Kidney capillary endothelial cell (primary cell): ENCODE results near the gene POPDC2.
A peak's percentile ranks its signal among the peaks of the same experiment; 100 is the strongest.
"Not testable (repeated sequence)": the region's sequence is repeated elsewhere in the genome, so short reads cannot be mapped to it uniquely, and the experiment has no call there.

Source experiments
- DNase-seq: peaks from one replicate; pipeline ENCODE4 v3.0.0-alpha.2; 2018; ENCODE audit warnings: low spot score

POPDC2 gene, protein sequence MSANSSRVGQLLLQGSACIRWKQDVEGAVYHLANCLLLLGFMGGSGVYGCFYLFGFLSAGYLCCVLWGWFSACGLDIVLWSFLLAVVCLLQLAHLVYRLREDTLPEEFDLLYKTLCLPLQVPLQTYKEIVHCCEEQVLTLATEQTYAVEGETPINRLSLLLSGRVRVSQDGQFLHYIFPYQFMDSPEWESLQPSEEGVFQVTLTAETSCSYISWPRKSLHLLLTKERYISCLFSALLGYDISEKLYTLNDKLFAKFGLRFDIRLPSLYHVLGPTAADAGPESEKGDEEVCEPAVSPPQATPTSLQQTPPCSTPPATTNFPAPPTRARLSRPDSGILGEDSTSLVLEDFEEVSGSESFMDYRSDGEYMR

DNA sequence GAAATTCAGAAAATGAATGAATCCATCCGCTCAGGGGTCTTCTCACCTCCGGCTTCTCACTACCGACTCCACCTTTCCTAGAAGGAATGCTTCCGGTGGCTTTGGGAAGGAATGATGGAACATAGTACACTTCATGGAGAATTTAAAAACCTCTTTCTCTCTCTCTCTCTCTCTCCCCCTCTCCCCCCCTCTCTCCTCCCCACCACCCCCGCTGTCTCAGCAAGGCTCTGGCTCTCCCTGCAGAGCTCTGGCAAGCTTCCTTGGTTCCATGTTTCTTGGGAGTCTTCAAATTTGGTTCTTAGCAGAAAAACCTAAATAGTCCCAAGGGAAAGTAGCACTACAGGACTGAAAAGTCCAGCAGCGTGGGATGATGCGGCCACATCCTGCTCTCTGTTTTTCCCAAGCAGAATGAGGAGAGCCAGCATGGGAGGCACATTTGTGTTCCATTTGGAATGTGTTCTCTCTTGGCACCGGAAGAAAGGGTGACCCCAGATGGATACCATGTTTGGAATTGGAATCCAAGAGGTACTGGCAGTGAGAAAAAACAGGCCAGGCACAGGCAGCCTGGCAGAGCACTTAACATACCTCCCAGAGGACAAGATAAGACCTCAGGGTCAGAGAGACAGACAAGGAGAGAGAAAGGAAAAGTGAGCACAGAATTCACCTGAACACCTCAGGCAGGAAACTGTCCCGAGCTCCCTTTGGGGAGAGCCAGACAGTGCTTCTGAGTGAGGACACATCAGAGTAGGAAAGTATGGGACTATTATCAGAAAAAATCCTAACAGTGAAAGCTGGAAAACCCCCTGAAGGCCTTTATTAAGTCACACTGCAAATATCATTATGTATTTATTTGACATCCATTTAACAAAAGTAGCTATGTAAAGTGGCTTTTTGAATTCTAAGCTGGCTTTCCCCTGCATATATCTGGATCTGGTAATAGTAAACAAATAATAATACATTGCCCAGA is at the start of gene POPDC2:
TSS of gene POPDC2 (minus strand) at position 116 of the 967 bp plus-strand sequence. CDS start 166 bp downstream, outside the sequence.
- no peak for DNase-seq

DNA sequence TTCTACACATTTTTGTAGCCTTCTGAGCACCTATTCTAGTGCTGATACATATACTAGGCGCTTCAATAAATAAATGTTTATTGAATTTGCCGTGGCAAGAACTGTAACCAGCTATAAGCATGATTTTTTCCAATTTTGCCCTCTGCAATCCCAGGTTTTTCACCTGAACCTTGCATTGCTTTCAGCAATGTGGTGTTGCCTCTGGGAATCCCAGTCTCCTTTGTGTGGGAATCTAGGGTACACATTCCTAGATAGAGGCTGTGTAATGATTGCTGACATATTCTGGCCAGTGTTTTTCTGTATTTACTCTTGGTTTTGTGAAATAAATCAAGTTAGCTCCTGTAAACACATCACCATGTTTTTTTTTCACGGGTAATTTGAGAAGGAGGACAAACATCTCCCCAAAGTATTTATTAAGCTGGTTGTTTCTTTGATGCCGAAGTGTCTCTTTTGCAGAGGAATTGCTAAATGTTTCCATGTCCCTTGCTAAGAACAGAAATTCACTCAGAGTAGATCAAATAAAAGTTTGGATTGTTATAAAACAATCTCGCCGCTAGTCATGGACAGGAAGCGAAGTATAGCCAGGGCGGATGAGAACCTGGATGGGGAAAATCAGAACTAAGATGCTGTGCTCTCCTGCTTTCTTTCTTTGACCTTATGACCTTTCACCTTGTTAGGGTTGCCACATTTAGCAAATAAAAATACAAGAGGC is 43.6 kb upstream of the POPDC2 start:
- no peak for DNase-seq

DNA sequence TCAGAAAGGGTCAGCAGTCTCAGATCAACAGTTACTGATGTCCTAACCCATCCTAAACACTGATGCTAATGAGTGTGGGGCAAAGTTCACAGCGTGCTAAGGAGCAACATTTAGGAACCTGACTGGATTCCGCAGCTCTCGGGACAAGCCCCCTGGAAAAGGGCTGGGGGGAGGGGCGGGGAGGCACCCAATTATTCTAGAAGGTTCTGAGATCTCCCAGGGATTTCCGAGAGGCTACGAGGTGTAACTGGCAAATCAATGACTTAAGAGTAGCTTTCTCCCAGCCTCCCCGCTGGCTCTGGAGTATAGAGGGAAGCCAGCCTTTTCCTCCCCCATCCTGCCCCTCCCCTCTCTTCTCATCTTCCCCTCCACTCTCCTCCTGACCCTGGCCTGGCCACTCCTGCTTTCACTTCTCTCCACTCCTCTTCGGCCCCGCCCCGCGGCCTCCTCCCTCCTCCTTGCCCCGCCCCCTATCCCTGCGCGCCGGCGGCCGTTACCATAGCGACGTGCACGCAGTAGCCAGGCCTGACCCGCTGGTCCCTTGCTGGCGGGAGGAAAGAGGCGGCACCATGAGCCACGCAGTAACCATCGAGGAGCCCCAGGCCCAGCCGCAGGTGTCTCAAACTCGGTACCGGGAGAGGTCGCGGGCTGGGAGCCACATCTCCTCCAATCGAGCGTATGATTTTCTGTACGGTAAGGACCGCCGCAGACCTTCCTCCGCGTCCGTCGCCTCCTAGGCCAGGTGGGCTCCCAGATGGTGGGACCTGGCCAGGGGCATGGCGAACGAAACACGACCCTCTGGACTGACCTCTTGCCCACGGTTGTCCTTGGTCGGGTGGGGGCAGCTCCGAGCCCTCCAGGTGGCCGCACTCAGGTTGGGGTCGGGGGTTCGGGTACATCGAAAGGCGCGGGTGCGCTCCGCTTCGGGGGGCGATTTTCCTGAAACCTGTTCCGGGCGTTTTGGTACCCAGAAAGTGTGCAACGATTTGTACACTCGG is 42.4 kb upstream of the POPDC2 start, which contains the start of gene CFAP91:
TSS of gene CFAP91 (plus strand) at position 493 of the 998 bp plus-strand sequence. CDS start at position 570, 77 bp downstream.
- peak; percentile 75 for DNase-seq

DNA sequence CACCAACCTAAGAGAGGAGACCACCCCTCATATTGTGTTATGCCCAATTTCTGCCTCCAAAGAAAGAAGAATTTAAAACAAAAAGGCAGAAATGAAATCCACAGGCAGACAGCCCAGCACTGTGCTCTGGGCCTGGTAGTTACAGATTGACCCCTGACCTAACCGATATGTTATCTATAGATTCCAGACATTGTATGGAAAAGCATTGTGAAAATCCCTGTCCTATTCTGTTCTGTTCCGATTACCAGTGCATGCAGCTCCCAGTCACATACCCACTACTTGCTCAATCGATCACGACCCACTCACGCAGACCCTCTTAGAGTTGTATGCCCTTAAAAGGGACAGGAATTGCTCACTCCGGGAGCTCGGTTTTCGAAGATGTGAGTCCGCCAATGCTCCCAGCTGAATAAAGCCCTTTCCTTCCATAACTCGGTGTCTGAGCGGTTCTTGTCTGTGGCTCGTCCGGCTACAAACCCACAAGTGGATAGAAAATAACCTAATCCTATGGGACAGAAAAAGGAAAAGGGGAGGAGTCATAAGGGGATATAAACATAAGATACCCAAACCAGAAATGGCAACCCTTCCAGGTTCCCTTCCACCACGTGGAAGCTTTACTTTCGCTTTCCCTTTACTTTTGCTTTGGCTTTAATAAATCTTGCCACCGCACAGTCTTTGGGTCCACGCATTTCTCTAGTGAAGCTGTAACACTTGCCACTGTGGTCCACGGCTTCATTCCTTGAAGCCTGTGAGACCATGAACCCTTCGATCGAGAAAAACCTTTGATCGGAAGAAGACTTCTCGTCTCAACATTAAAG is 40.7 kb upstream of the POPDC2 start:
- no peak for DNase-seq

DNA sequence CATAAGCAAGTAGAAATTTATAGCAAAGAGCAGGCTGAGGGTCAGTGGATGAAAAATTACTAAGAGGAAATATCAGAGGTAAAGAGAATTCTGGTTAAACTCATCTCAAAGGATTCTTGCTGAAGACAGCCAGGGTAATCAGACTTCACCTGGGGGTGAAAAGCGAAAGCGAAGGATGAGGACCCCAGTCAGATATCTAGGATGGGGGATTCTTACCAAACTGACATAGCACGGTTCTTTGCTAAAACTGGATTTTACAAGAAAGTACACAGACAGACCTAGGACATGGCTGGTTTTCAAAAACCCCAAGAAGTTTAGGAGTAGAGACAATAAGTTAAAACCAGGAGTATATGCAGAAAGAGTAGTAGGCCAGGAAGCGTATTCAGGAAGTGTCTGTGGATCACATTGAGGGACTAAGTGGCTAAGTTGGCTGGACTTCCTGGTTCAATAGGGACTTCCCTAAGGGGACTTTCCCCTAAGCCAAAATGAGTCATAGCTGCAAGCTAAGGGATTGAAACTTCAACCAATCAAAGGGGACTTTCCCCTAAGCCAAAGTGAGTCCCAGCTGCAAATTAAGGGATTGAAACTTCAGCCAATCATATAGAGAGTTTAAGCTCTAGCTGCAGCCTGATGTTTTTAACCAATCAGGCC is 40.0 kb upstream of the POPDC2 start:
- DNase-seq: peak; percentile 36

DNA sequence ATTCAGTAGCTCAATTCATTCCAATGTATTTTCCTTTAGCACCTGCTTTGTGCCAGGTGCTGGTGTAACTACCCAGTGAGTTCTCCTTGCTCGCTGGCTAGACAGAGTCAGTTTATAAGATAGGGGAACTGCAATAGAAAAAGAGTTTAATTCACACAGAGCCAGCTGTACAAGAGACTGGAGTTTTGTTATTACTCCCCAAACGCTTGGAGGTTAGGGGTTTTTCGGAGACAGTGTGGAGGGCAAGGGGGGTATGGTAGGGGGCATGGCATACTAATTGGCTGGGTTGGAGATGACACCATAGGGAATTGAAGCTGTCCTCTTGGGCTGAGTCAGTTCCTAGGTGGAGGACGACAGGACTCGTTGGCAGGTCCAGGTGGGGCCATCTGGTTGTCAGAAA is 37.0 kb upstream of the POPDC2 start:
- no peak for DNase-seq

DNA sequence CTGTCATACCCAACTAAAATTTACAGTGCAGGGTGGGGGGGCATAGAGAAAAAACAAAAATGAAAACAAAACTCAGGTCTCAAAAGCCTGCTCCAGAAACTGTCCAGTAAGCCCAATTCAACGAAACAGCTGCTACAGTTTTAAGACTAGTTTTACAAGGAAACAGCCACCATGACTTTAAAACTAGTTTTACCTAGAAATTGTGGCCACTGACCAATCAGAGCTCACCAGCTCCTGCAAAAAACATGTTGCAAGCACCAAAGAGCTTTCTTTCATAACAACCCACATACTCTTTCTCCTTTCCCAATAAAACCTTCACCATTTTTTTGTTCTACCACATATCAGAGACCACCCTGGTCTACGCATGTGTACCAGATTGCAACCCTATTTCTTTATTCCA is 35.1 kb upstream of the POPDC2 start:
- no peak for DNase-seq

DNA sequence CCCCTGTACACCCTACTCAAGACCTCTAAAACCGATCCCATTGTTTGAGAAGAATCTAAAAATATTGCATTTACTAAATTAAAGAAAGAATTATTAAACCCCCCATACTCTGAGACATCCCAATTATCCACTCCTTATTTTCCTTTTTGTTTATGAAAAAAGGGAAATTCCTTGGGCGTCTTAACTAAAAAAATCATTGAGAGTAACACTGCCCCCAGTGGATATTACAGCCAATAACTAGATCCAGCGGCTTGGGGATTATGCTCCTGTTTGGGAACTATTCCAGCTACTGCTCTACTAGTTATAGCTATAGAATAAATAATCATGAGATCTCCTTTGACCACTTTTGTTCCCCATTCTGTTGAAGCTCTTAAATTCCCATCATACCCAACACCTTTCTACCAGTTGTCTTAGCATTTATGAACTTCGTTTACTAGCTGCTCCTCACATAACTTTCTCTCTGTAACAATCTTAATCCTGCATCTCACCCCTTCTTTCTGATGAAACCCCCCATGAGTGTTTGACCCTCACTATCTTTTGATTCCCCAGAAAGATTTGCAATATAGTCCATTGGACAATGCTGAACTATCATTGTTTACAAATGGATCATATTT is 29.8 kb upstream of the POPDC2 start:
- DNase-seq: no peak

DNA sequence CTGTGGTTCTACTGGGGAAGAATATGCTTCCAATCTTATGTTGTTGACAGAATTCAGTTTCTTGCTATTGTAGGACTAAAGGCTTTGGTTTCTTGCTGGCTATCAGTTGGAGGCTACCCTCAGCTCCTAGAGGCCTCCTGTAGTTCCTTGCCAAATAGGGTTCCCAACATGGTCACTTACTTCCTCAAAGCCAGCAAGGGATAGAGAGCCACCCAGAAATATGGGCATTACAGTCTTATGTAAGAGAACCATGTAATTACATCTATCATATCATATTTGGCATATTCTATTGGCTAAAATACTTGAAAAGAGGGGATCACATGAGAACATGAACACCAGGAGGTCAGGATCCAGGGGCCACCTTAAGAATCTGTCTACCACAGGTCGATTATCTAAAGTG is 23.0 kb upstream of the POPDC2 start:
- no peak for DNase-seq

DNA sequence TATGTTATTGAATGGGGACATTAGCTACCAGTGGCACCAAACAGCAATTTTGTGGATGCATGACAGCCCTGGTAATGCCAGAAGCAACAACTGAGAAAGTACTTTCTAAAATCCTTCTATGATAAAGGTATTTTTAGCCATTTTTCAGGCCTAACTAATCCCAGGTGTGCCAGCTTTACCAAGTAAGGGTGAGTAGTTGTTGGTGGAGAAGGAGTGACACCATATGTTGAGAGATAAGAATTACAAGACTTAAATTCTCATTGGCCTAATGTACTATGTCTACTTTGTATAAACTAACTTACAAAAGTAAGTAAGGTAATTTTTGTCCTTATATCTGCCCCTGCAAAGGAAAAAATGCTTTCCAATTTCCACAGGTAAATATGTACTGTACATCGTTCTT is 20.9 kb upstream of the POPDC2 start:
- DNase-seq: peak; percentile 45

DNA sequence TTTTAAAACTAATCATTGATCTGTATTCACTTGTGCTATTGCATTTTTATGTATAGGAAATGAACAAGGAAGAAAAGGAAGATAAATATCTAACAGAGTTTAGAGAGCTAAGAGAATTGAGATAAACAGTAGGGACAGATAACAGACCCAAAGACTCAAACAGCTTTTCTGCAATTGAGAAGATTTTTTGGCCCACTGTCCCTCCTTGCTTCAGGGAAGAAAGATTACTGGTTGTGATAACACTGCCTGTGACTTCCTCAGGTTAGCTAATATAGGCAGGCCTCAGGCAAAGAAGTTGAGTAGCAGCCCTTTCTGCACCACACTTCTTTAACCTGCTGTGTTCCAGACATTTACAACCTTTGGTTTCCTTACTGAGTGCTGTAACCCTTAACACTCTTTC is 19.5 kb upstream of the POPDC2 start:
- DNase-seq: no peak

DNA sequence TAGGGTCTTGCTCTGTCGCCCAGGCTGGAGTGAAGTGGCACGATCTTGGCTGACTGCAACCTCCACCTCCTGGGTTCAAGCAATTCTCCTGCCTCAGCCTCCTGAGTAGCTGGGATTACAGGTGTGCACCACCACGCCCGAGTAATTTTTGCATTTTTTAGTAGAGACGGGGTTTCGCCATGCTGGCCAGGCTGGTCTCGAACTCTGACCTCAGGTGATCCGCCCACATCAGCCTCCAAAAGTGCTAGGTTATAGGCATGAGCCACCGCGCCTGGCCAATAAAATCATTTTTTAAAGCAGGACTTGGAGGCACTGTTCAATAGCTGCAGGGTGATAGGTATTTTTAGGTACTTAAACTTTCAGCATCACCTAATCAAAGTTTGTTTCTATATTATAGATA is 17.8 kb upstream of the POPDC2 start:
- not testable (repeated sequence) for DNase-seq

DNA sequence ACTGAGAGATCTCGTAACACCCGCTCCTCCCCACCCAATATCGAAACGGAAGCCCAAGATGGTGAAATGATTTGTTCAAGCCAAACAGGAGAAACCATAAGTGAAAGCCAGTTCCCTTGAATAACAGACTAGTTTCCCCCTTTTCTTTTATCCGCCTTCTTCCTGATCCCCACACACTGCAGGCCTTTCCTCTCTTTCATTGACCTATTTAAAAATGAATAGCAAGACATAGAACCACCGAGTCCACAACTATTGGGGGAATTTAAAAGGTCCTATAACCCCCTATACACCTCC is 17.2 kb upstream of the POPDC2 start:
- no peak for DNase-seq

DNA sequence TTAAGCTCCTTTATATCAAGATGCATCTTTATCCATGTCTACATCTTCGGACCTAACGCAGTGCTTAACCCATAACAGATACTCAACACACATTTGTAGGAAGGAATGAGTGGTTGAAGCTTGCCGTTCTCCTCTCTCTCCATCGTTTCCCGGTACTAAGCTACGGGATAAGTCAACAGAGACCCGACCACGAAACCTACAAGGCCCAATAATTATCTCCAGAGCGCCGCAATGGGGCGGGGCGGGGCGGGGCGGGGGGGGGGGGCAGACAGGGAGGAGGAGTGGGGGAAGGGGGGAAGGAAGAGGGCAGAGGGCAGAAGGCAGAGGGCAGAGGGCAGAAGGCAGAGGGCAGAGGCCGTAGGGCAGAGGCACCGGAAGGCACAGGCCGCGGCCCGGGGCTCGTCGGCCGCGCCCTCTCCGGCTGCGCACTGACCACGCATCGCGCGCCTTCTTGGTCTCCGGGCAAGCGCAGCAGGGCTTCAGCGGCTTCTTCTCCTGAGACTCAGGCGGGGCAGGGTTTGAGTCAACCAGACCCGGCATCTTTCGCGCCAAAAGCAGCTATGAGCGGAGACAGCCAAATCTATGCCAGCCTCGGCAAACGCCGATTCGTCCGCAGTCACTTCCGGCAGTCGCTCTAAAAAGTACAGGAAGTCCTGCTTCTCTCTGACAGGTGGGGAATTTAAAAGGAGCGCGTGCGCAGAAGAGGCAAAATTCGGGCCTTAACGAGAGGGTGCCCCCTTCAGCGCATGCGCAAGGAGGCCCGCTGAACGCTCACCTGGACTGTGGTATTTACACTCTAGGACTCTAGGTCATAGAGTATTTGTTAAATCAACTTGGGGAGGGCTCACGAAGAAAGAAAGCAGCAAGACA is 16.6 kb upstream of the POPDC2 start, which contains the start of gene COX17:
TSS of gene COX17 (minus strand) at position 636 of the 870 bp plus-strand sequence. CDS start at position 540, 96 bp downstream.
- DNase-seq: peak; percentile 93

DNA sequence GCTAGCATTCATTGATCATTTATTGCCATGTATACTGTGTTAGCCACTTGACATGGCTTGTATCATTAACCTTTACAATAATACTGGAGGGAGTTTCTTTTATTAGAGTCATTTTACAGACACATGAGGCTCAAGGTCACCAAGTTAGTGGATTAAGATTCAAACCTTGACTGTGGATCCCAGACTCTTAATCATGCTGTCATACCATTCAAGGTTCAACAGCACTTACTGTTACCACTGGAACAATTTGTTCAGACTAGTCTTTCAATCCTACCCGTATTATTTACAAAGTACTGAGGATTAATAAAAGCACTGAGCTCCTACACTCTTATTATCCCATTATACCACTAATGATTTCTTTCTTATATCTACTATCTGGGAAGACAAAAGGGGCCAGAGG is 15.6 kb upstream of the POPDC2 start:
- DNase-seq: no peak

DNA sequence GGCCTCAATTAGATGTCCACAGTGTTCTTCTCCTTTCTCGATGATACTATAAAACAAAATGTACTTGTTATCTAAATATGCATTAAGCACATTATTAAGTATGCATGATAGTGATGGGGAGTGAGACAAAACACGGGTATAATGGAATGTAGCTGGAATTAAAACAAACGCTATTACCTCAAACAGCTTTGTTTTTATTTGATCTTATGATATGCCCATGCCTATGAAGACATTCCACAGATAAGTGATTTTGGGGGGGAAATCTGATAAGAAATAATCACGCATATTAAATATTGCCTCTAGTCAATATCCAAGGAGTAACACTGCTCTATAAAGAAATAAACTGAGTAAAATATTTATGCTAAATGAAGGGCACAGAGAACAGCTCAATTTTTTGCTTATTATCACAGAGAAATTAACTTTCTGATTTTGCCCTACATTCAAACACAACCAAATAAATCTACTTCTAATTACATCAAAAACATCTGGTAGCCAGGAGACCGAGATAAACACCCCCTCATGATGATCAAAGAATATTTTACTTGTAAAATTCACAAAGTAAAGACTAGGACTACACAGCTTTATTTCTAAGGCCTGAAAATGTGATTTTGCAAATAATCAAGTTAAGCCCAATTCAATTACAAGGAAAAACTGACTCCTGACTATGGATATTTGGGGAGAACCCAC is 14.9 kb upstream of the POPDC2 start:
- no peak for DNase-seq

DNA sequence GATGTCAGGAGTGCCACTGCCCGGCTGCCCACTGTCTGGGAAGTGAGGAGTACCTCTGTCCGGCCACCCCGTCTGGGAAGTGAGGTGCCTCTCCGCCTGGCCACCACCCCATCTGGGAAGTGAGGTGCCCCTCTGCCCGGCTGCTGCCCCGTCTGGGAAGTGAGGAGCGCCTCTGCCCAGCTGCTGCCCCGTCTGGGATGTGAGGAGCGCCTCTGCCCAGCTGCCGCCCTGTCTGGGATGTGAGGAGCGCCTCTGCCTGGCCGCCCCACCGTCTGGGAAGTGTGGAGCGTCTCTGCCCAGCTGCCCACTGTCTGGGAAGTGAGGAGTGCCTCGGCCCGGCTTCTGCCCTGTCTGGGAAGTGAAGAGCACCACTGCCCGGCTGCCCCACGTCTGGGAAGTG is 13.5 kb upstream of the POPDC2 start:
- no peak for DNase-seq

DNA sequence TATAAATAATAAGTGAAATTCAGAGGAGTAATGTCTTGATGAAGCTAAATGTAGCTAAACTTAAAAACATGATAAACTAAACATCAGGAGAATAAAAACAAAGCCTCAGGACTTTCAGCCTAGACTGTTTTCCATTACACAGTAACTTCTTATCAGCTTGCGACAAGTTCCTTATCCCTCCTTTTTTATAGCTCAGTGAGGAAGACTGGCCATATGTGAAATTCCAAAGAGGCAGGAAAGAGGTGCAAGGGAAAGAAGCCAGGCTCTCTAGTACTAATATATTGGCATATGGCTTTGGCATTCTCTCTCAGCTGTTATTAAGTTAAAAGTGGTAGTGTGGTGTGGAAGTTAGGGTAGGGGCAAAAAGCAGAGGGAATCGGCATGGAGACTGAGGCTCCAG is 12.4 kb upstream of the POPDC2 start:
- DNase-seq: no peak
